Esophagus muscularis mucosa (tissue), 4 donors: Measurements from ENCODE around the gene NT5DC1. TPM values are rescaled to one million over a fixed set of nuclear protein-coding genes. Genes with fewer than 3 reads are reported as not detected.
"Not testable (repeated sequence)": the region's sequence is repeated elsewhere in the genome, so short reads cannot be mapped to it uniquely, and the experiment has no call there.

Experiments used
- DNase-seq: peaks from one replicate; pipeline ENCODE4 v3.0.0-alpha.2; 2017; ENCODE audit errors: extremely low spot score
- H3K27ac ChIP-seq, 4 donors: fragments of 200-600 bp; sonication (generic); replicated peaks in 1 of 4; 1 replicate in 3 of 4; 2 replicates in 1 of 4; pipeline ENCODE4 v1.5.1; 2016 to 2019; ENCODE audit warnings: mild to moderate bottlenecking in 1 of 4
- H3K27me3 ChIP-seq, 4 donors: fragments of 200-600 bp; sonication (generic); one replicate each; pipeline versions ENCODE4 v1.5.1 to v1.6.0; 2016 to 2019
- H3K36me3 ChIP-seq, 4 donors: fragments of 200-600 bp; sonication (generic); one replicate each; pipeline ENCODE4 v1.5.1; 2016 to 2019
- H3K4me1 ChIP-seq, 4 donors: fragments of 200-600 bp; sonication (generic); one replicate each; pipeline ENCODE4 v1.5.1; 2016 to 2019
- H3K4me3 ChIP-seq, 4 donors: fragments of 200-600 bp; sonication (generic); 1 replicate in 2 of 4; 2 replicates in 2 of 4; pipeline ENCODE4 v1.5.1; 2016 to 2019; ENCODE audit warnings: mild to moderate bottlenecking in 4 of 4, moderate library complexity in 1 of 4
- H3K9me3 ChIP-seq, 4 donors: fragments of 200-600 bp; sonication (generic); 1 replicate in 3 of 4; 2 replicates in 1 of 4; pipeline ENCODE4 v1.5.1; 2016 to 2019
- CTCF ChIP-seq, 3 experiments: fragments of 200-600 bp in 2 of 3; fragments of 450-650 bp in 1 of 3; sonication (generic) in 2 of 3; IDR thresholded peaks; one replicate each; pipeline ENCODE4 v1.5.1; 2017 to 2019; ENCODE audit warnings: antibody characterized with exemption in 3 of 3, mild to moderate bottlenecking in 2 of 3, moderate library complexity in 1 of 3
- EP300 ChIP-seq: sonication (generic); formaldehyde crosslinking; IDR thresholded peaks from one replicate; pipeline ENCODE4 v1.6.1; 2017; ENCODE audit warnings: antibody characterized with exemption
- POLR2A ChIP-seq: fragments of 450-650 bp; IDR thresholded peaks from one replicate; pipeline ENCODE4 v1.6.1; 2017; ENCODE audit warnings: antibody characterized with exemption, moderate library complexity, mild to moderate bottlenecking, low read depth
- POLR2AphosphoS5 ChIP-seq, 2 donors: sonication (generic); formaldehyde crosslinking; IDR thresholded peaks; one replicate each; pipeline ENCODE4 v1.6.1; 2017; ENCODE audit warnings: antibody characterized with exemption in 2 of 2
- WGBS: methylation state at CpG from one replicate; pipeline ENCODE4 v1.1.5; 2018; 5-methylcytosine and 5-hydroxymethylcytosine counted together
- intact Hi-C: fragments of 100-400 bp; cut with DNase I; formaldehyde crosslinking; loops from one replicate; pipeline ENCODE4 v1.15.1; 2023
- total RNA-seq, 4 donors: library from RNA; depleted of rRNA; stranded (reverse); fragments of >200 nt; gene quantifications; one replicate each; pipeline versions ENCODE4 v1.1.0 to v1.2.1, GENCODE V29; 2016

Gene NT5DC1
- total RNA-seq, 4 donors from 2014 or later = 4.1 to 8.4 (median 6.7) TPM

DNA sequence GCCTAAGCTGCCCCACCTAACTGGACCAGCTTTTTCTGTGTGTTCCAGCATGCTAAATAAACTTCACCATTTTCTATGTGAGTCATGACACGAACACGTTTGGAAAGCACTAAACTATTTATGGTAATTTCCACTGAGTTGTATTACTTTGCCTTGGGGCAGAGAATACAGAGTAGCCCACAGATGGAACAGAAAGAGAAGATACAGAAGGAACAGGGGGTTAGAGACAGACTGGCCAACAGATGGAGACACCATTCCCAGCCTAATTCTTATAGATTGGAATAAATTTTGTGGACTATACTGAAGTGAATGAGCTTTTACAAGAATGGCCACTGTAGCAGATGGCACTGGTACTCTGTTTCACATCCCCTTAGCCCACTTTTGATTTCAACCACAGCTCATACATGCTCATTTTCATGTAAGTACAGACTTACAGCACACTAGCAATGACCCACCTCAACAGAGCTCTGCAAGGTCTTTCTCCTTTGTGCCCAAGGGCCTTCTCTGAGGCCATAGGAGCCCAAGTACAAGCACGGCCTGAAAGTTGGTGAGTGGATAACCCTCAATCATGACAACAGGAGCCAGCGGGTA, 13.1 kb upstream of the NT5DC1 start:
- no peaks in the 10 kb centered on the region for H3K4me1 ChIP-seq
- no peaks in the 10 kb centered on the region for H3K27me3 ChIP-seq
- no peak for TF ChIP-seq EP300
- TF ChIP-seq POLR2A = no peak
- TF ChIP-seq POLR2AphosphoS5 (IDR thresholded peaks at IDR 0.05) = no peak
- no peak for TF ChIP-seq CTCF (IDR thresholded peaks at IDR 0.05)
- H3K27ac ChIP-seq = no peak overlapping the region
- no peak for DNase-seq
- no peaks in the 10 kb centered on the region for H3K36me3 ChIP-seq
- WGBS = 64% methylated on average over 4 of the region's 4 CpGs
- no peaks in the 10 kb centered on the region for H3K9me3 ChIP-seq
- H3K4me3 ChIP-seq = no peak overlapping the region
- intact Hi-C loops = no loop called here

DNA sequence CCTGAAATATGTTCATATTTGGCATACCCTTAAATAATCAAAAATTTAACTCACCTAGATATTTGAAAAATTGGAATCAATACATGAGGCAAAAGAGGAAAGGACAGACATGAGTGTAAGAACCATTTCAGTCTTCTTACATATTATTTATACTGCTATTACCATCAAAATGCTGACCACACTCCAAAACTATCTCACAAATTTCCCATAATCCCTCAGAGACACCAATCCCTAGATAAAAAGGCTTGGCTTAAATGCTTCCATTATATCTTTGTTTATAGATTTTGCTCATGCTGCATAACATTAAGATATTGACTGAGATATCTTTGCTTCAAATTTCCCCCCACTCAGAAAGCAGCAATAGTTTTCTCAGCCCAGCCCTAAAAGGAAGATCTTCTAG, 11.7 kb upstream of the NT5DC1 start:
- no peak for DNase-seq
- no peaks in the 10 kb centered on the region for H3K4me1 ChIP-seq
- H3K36me3 ChIP-seq = no peaks in the 10 kb centered on the region
- no peaks in the 10 kb centered on the region for H3K9me3 ChIP-seq
- TF ChIP-seq POLR2AphosphoS5 (IDR thresholded peaks at IDR 0.05) (no peak), POLR2A (no peak), CTCF (IDR thresholded peaks at IDR 0.05) (no peak), EP300 (no peak)
- intact Hi-C loops = no loop called here
- no peak overlapping the region for H3K27ac ChIP-seq
- no peak overlapping the region for H3K4me3 ChIP-seq
- no peaks in the 10 kb centered on the region for H3K27me3 ChIP-seq

GRCh38 chr6:116090251-116090650, 10.4 kb upstream of the NT5DC1 start:
- TF ChIP-seq EP300 = no peak
- TF ChIP-seq POLR2A = no peak
- TF ChIP-seq CTCF (IDR thresholded peaks at IDR 0.05) = no peak
- no peak for DNase-seq
- 84% methylated on average over 2 of the region's 2 CpGs for WGBS
- intact Hi-C loops = no loop called here
- H3K36me3 ChIP-seq = no peaks in the 10 kb centered on the region
- no peaks in the 10 kb centered on the region for H3K27me3 ChIP-seq
- H3K9me3 ChIP-seq = no peaks in the 10 kb centered on the region
- H3K4me1 ChIP-seq = no peaks in the 10 kb centered on the region
- H3K4me3 ChIP-seq = no peak overlapping the region
- H3K27ac ChIP-seq = no peak overlapping the region

- Histone ChIP-seq H3K4me1 (no peaks in the 10 kb centered on the region), H3K4me3 (no peak overlapping the region), H3K27ac (no peak overlapping the region), H3K36me3 (no peaks in the 10 kb centered on the region), H3K27me3 (no peaks in the 10 kb centered on the region), H3K9me3 (peaks cover 0 to 11% (median 8%) of the 10 kb centered on the region in 4 donors)
- no peak for DNase-seq
- TF ChIP-seq EP300 = no peak
- TF ChIP-seq CTCF (IDR thresholded peaks at IDR 0.05) = no peak
- no peak for TF ChIP-seq POLR2A
- TF ChIP-seq POLR2AphosphoS5 (IDR thresholded peaks at IDR 0.05) = no peak
- WGBS = 93% methylated on average over 3 of the region's 7 CpGs
- intact Hi-C loops = no loop called here
Observed at GRCh38 chr6:116094041-116094440, 6.6 kb upstream of the NT5DC1 start.

DNA sequence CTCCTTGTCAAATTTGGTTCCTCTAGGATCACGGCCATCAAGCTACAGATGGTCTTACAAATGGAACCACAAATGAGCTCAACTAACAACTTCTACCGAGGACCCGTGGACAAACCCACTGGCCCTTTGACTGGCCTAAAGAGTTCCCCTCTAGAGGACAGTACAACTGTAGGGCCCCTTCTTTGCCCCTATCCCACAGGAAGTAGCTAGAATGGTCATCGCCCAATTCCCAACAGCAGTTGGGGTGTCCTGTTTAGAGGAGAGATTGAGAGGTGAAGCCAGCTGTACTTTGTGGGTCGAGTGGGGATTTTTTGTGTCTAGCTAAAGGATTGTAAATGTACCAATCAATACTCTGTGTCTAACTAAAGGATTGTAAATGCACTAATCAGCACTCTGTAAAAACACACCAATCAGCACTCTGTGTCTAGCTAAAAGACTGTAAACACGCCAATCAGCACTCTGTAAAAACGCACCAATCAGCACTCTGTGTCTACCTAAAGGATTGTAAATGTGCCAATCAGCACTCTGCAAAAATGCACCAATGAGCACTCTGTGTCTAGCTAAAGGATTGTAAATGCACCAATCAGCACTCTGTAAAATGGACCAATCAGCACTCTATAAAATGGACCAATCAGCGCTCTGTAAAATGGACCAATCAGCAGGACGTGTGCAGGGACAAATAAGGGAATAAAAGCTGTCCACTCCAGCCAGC, 4.4 kb upstream of the NT5DC1 start:
- intact Hi-C loops, H3K36me3 ChIP-seq, H3K4me3 ChIP-seq, H3K27me3 ChIP-seq, H3K27ac ChIP-seq, DNase-seq: not testable (repeated sequence)
- Histone ChIP-seq H3K4me1 (peaks cover 0 to 14% (median 3%) of the 10 kb centered on the region in 4 donors), H3K9me3 (peaks cover 0 to 11% (median 8%) of the 10 kb centered on the region in 4 donors)
- 95% methylated on average over 9 of the region's 9 CpGs for WGBS
